IMR-90 (cell line): ENCODE data around the gene PRKD1. TPM values are rescaled to one million over a fixed set of nuclear protein-coding genes. Genes with fewer than 3 reads are reported as not detected.

ENCODE experiments used
- ATAC-seq: fragments of 200-7000 bp; cut with Tn5 transposase; 2 replicates; pipeline ENCODE4 v1.9.1; 2020; ENCODE audit warnings: low read depth, mild to moderate bottlenecking, moderate library complexity
- BruUV-seq: library from RNA; stranded (reverse); fragments of 400-500 nt; replicated peaks from 2 replicates; lab custom pipeline; 2021; lab: Mats Ljungman, UMichigan
- CTCF ChIA-PET: fragments of 300-600 bp; formaldehyde crosslinking; extraction: SDS; loops from one replicate; lab custom pipeline; 2021; ENCODE audit warnings: antibody characterized with exemption; lab: Yijun Ruan, JAX
- POLR2A ChIA-PET: fragments of 300-600 bp; sonication (Branson Sonifier 250); formaldehyde crosslinking; loops from one replicate; lab custom pipeline; 2022; ENCODE audit warnings: antibody characterized with exemption; ENCODE audit not compliant: unreplicated experiment; lab: Charles Lee
- DNase-seq: peaks from one replicate; pipeline ENCODE4 v3.0.0; 2013
- H2AFZ ChIP-seq: replicated peaks from 2 replicates; pipeline ENCODE3; 2013; ENCODE audit warnings: low read length, mild to moderate bottlenecking; ENCODE audit not compliant: poor library complexity
- H2AK5ac ChIP-seq: 2 replicates; pipeline ENCODE4 v1.6.1; 2013; ENCODE audit warnings: low read depth, low read length, inconsistent platforms
- H2AK9ac ChIP-seq: replicated peaks from 2 replicates; pipeline ENCODE3; 2013; ENCODE audit warnings: mild to moderate bottlenecking, low read depth, low read length, moderate library complexity; ENCODE audit not compliant: poor library complexity
- H2BK120ac ChIP-seq: 2 replicates; pipeline ENCODE4 v1.6.1; 2013; ENCODE audit warnings: low read depth, low read length, inconsistent platforms
- H2BK15ac ChIP-seq: 3 replicates; pipeline ENCODE4 v1.6.1; 2013; ENCODE audit warnings: low read depth, low read length, inconsistent platforms
- H2BK20ac ChIP-seq: 2 replicates; pipeline ENCODE4 v1.6.1; 2013; ENCODE audit warnings: low read depth, mild to moderate bottlenecking, inconsistent platforms, low read length, moderate library complexity
- H2BK5ac ChIP-seq: 2 replicates; pipeline ENCODE4 v1.6.1; 2013; ENCODE audit warnings: mild to moderate bottlenecking, low read depth, low read length, inconsistent platforms; ENCODE audit not compliant: poor library complexity, severe bottlenecking
- H3K14ac ChIP-seq: replicated peaks from 2 replicates; pipeline ENCODE4 v1.6.1; 2013; ENCODE audit warnings: low read depth, low read length, inconsistent platforms
- H3K18ac ChIP-seq: 2 replicates; pipeline ENCODE4 v1.6.1; 2013; ENCODE audit warnings: low read depth, low read length, control low read depth
- H3K23ac ChIP-seq: 2 replicates; pipeline ENCODE4 v1.6.1; 2013; ENCODE audit warnings: low read depth, low read length, inconsistent platforms
- H3K27ac ChIP-seq: 2 replicates; pipeline ENCODE4 v1.5.1; 2013; ENCODE audit warnings: mild to moderate bottlenecking, control low read depth, low read length; ENCODE audit not compliant: insufficient read depth
- H3K27me3 ChIP-seq: 2 replicates; pipeline ENCODE4 v1.6.1; 2013; ENCODE audit warnings: low read length; ENCODE audit not compliant: control insufficient read depth, insufficient read depth
- H3K36me3 ChIP-seq: 2 replicates; pipeline ENCODE4 v1.6.1; 2013; ENCODE audit warnings: low read length, mixed read lengths; ENCODE audit not compliant: control insufficient read depth, insufficient read depth
- H3K4ac ChIP-seq: 2 replicates; pipeline ENCODE4 v1.6.1; 2013; ENCODE audit warnings: low read depth, low read length, inconsistent platforms
- H3K4me1 ChIP-seq: 2 replicates; pipeline ENCODE4 v1.6.1; 2013; ENCODE audit warnings: low read length, mixed read lengths; ENCODE audit not compliant: control insufficient read depth, insufficient read depth
- H3K4me2 ChIP-seq: 2 replicates; pipeline ENCODE4 v1.6.1; 2013; ENCODE audit warnings: low read depth, mild to moderate bottlenecking, control low read depth, low read length, moderate library complexity
- H3K4me3 ChIP-seq: 2 replicates; pipeline ENCODE4 v1.5.1; 2013; ENCODE audit warnings: low read depth, mild to moderate bottlenecking, control low read depth, low read length, moderate library complexity; ENCODE audit not compliant: insufficient read depth
- H3K56ac ChIP-seq: 2 replicates; pipeline ENCODE4 v1.6.1; 2013; ENCODE audit warnings: low read length, inconsistent platforms; ENCODE audit not compliant: insufficient read depth; ENCODE audit errors: extremely low read depth
- H3K79me1 ChIP-seq, 2 experiments: 2 replicates each; pipeline ENCODE4 v1.6.1; 2013; ENCODE audit warnings: low read length in 2 of 2, inconsistent platforms in 1 of 2, low read depth in 1 of 2
- H3K9ac ChIP-seq: 2 replicates; pipeline ENCODE4 v1.6.1; 2013; ENCODE audit warnings: low read depth, low read length, control low read depth
- H3K9me1 ChIP-seq: 2 replicates; pipeline ENCODE4 v1.6.1; 2013; ENCODE audit warnings: low read length, inconsistent platforms; ENCODE audit not compliant: insufficient read depth
- H3K9me3 ChIP-seq: 2 replicates; pipeline ENCODE4 v1.6.1; 2013; ENCODE audit warnings: low read length; ENCODE audit not compliant: control insufficient read depth, insufficient read depth
- H4K20me1 ChIP-seq: 2 replicates; pipeline ENCODE4 v1.6.1; 2013; ENCODE audit warnings: low read length, inconsistent platforms; ENCODE audit not compliant: insufficient read depth
- H4K5ac ChIP-seq: 2 replicates; pipeline ENCODE4 v1.6.1; 2013; ENCODE audit warnings: mild to moderate bottlenecking, low read depth, low read length, control low read depth
- H4K8ac ChIP-seq, 2 experiments: 2 replicates each; pipeline ENCODE4 v1.6.1; 2013; ENCODE audit warnings: low read depth in 2 of 2, low read length in 2 of 2, control low read depth in 1 of 2, inconsistent platforms in 1 of 2
- H4K91ac ChIP-seq: 2 replicates; pipeline ENCODE4 v1.6.1; 2013; ENCODE audit warnings: low read depth, low read length, inconsistent platforms; ENCODE audit not compliant: insufficient read depth
- BHLHE40 ChIP-seq: fragments of 150-350 bp; IDR thresholded peaks from 2 replicates; pipeline ENCODE4 v1.6.1; 2016; ENCODE audit warnings: mild to moderate bottlenecking, low read depth, low read length
- CEBPB ChIP-seq: IDR thresholded peaks from 2 replicates; pipeline ENCODE4 v1.6.1; 2012; ENCODE audit warnings: low read depth, low read length, improper control_type of control experiment
- CHD1 ChIP-seq: IDR thresholded peaks from 2 replicates; pipeline ENCODE4 v1.6.1; 2012; ENCODE audit warnings: low read depth, low read length, improper control_type of control experiment
- ELK1 ChIP-seq: fragments of 150-350 bp; IDR thresholded peaks from 2 replicates; pipeline ENCODE4 v1.6.1; 2016; ENCODE audit warnings: low read depth, mild to moderate bottlenecking, low read length, moderate library complexity, borderline replicate concordance
- FOS ChIP-seq: fragments of 150-350 bp; IDR thresholded peaks from 2 replicates; pipeline ENCODE4 v1.6.1; 2016; ENCODE audit warnings: low read depth, low read length
- MAFK ChIP-seq: IDR thresholded peaks from 2 replicates; pipeline ENCODE4 v1.6.1; 2012; ENCODE audit warnings: low read depth, low read length, improper control_type of control experiment
- MAZ ChIP-seq: IDR thresholded peaks from 2 replicates; pipeline ENCODE4 v1.6.1; 2012; ENCODE audit warnings: low read depth, mild to moderate bottlenecking, low read length, improper control_type of control experiment, moderate library complexity, borderline replicate concordance
- MXI1 ChIP-seq: IDR thresholded peaks from 2 replicates; pipeline ENCODE4 v1.6.1; 2012; ENCODE audit warnings: low read depth, mild to moderate bottlenecking, low read length, moderate library complexity, borderline replicate concordance
- NFE2L2 ChIP-seq: fragments of 150-350 bp; IDR thresholded peaks from 2 replicates; pipeline ENCODE4 v1.6.1; 2016; ENCODE audit warnings: low read depth, mild to moderate bottlenecking, low read length
- POLR2A ChIP-seq: IDR thresholded peaks from 2 replicates; pipeline ENCODE4 v1.6.1; 2012; ENCODE audit warnings: mild to moderate bottlenecking, low read depth, low read length
- RAD21 ChIP-seq: IDR thresholded peaks from 2 replicates; pipeline ENCODE4 v1.6.1; 2012; ENCODE audit warnings: low read length, improper control_type of control experiment
- RCOR1 ChIP-seq: IDR thresholded peaks from 2 replicates; pipeline ENCODE4 v1.6.1; 2012; ENCODE audit warnings: mild to moderate bottlenecking, low read length, improper control_type of control experiment; ENCODE audit not compliant: insufficient replicate concordance
- RFX5 ChIP-seq: IDR thresholded peaks from 2 replicates; pipeline ENCODE4 v1.8.0; 2012; ENCODE audit warnings: low read depth, mild to moderate bottlenecking, low read length, moderate library complexity
- SMC3 ChIP-seq: fragments of 150-350 bp; IDR thresholded peaks from 2 replicates; pipeline ENCODE4 v1.6.1; 2016; ENCODE audit warnings: low read depth, mild to moderate bottlenecking, antibody characterized with exemption, low read length, moderate library complexity
- USF2 ChIP-seq: fragments of 150-350 bp; IDR thresholded peaks from 2 replicates; pipeline ENCODE4 v1.6.1; 2017; ENCODE audit warnings: mild to moderate bottlenecking, antibody characterized with exemption, low read length, low read depth
- WGBS, 2 experiments: methylation state at CpG; one replicate each; pipeline versions ENCODE4 v1.1.5 to v1.1.7; 2013; ENCODE audit warnings: missing lambda C conversion rate in 2 of 2; ENCODE audit not compliant: insufficient read length in 1 of 2; ENCODE audit errors: extremely low coverage in 2 of 2; 5-methylcytosine and 5-hydroxymethylcytosine counted together
- dilution Hi-C: fragments of 300-500 bp; cut with HindIII; formaldehyde crosslinking; loops from one replicate; pipeline ENCODE4 v1.14.3; 2018; ENCODE audit warnings: low sequenced_read_pairs; ENCODE audit not compliant: unreplicated experiment
- in situ Hi-C: fragments of 300-500 bp; cut with MboI; formaldehyde crosslinking; loops from 3 replicates; pipeline ENCODE4 v1.14.3; 2019; ENCODE audit warnings: low sequenced_read_pairs, inconsistent platforms, mixed read lengths
- intact Hi-C: fragments of 100-400 bp; cut with micrococcal nuclease; formaldehyde crosslinking; loops from 2 replicates; pipeline ENCODE4 v1.10.0; 2022
- polyA plus RNA-seq, 3 experiments: library from polyadenylated mRNA; depleted of rRNA; stranded (reverse); fragments of >200 nt; gene quantifications; 2 replicates each; pipeline ENCODE4 v1.2.3, GENCODE V29; 2012; ENCODE audit warnings: low replicate concordance in 1 of 3
- total RNA-seq: library from RNA; depleted of rRNA; stranded (reverse); fragments of >200 nt; gene quantifications from 2 replicates; pipeline ENCODE4 v1.2.3, GENCODE V29; 2012
- TF ChIP-seq, protein P1 (sequence below): conservative IDR thresholded peaks from 2 replicates; pipeline ENCODE4 v1.5.1; 2012; ENCODE audit warnings: mild to moderate bottlenecking, low read depth, low read length, improper control_type of control experiment

The PRKD1 gene
- total and polyA plus RNA-seq, 2 of the 4 experiments (the other 2 are of a cell fraction), result 12.9 to 14.2 TPM

- Histone ChIP-seq H3K4ac (no peak overlapping the region), H3K36me3 (peaks cover 2% of the 10 kb centered on the region; the same call in 1 of the 2 replicates), H2BK120ac (no peak overlapping the region), H3K23ac (no peak overlapping the region), H3K79me1 (no peaks in the 10 kb centered on the region), H3K27me3 (no peaks in the 10 kb centered on the region), H3K27ac (no peak overlapping the region), H3K9me1 (no peaks in the 10 kb centered on the region), H3K56ac (no peak overlapping the region), H2AK9ac (no peak overlapping the region), H2BK5ac (no peak overlapping the region), H3K9ac (no peak overlapping the region), H2AFZ (no peak overlapping the region), H2BK20ac (no peak overlapping the region), H3K18ac (no peak overlapping the region), H4K8ac (no peak overlapping the region), H3K4me2 (no peak overlapping the region), H3K4me1 (peaks cover 3% of the 10 kb centered on the region; the same call in 1 of the 2 replicates), H4K5ac (no peak overlapping the region), H2BK15ac (no peak overlapping the region), H3K4me3 (no peak overlapping the region), H4K91ac (no peak overlapping the region), H2AK5ac (no peak overlapping the region), H4K20me1 (no peaks in the 10 kb centered on the region), H3K14ac (no peak overlapping the region), H3K9me3 (no peaks in the 10 kb centered on the region)
- BruUV-seq, result no TSS peak
- no peak for ATAC-seq
- TF ChIP-seq USF2 (no peak), RFX5 (no peak), CEBPB (no peak), BHLHE40 (no peak), MAZ (no peak), NFE2L2 (no peak), RCOR1 (no peak), SMC3 (no peak), CHD1 (no peak), RAD21 (no peak), FOS (no peak), MXI1 (no peak), ELK1 (no peak), POLR2A (no peak), MAFK (no peak)
- TF ChIP-seq, protein P1, sequence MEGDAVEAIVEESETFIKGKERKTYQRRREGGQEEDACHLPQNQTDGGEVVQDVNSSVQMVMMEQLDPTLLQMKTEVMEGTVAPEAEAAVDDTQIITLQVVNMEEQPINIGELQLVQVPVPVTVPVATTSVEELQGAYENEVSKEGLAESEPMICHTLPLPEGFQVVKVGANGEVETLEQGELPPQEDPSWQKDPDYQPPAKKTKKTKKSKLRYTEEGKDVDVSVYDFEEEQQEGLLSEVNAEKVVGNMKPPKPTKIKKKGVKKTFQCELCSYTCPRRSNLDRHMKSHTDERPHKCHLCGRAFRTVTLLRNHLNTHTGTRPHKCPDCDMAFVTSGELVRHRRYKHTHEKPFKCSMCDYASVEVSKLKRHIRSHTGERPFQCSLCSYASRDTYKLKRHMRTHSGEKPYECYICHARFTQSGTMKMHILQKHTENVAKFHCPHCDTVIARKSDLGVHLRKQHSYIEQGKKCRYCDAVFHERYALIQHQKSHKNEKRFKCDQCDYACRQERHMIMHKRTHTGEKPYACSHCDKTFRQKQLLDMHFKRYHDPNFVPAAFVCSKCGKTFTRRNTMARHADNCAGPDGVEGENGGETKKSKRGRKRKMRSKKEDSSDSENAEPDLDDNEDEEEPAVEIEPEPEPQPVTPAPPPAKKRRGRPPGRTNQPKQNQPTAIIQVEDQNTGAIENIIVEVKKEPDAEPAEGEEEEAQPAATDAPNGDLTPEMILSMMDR, result no peak
- in situ Hi-C loops (no loop called here), intact Hi-C loops (no loop called here), dilution Hi-C loops (no loop called here)
- ChIA-PET POLR2A (no interaction called here), CTCF (interaction anchor here (0.6 kb wide), 2 partner anchors 73 to 104 kb away, joined by 3 to 5 read pairs; no protein-coding TSS in a partner anchor)
- DNase-seq, result no peak
- WGBS, 2 experiments, result no CpG with 5 or more reads among the region's 3 CpGs
Measured at GRCh38 chr14:29579838-29580237, 347.8 kb downstream of the PRKD1 start.
